SK-N-DZ (cell line): ENCODE measurements around the gene SLC22A1.
"Not testable (repeated sequence)": the region's sequence is repeated elsewhere in the genome, so short reads cannot be mapped to it uniquely, and the experiment has no call there.

Experiments used
- DNase-seq: peaks from one replicate; pipeline ENCODE4 v3.0.0-alpha.2; 2015; ENCODE audit warnings: low spot score

Gene SLC22A1

DNA sequence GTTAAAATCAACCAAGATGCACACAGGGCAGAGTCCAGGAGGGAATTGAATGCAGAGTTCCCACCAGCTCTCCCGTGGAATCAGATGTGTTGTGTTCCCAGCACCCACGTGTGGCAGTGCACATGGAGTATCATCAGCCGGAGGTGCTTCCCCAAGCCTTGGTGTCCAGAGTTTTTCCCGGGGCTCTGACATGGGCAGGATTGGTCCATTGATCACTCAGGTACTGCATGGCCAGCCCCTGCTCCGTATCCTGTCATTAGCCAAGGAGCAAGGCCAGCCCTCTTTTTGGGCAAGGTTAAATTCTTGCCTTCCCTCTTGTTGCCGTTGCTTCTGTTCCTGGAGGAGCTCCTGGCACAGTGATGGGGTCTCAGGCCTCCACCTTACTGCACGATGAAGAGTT, 28.6 kb upstream of the SLC22A1 start:
- DNase-seq = no peak

DNA sequence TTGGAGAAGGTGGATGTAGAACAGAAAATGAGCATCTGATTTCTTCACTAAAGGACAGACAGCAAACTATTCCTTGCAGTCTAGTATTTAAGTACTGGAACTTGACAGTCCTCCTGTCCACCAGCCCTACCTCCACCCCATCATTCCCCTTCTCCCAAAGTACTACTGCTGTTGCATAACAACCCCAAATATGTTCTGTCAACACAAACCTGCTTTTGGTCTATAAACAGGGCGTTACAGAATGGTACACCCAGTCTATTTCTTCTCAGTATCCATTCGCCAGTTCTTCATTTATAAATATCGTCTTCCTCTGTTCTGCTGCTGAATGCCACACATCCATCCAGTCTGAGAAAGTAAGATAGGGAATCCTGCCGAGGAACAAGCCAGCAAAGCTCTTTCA, 27.7 kb upstream of the SLC22A1 start:
- DNase-seq = no peak

DNA sequence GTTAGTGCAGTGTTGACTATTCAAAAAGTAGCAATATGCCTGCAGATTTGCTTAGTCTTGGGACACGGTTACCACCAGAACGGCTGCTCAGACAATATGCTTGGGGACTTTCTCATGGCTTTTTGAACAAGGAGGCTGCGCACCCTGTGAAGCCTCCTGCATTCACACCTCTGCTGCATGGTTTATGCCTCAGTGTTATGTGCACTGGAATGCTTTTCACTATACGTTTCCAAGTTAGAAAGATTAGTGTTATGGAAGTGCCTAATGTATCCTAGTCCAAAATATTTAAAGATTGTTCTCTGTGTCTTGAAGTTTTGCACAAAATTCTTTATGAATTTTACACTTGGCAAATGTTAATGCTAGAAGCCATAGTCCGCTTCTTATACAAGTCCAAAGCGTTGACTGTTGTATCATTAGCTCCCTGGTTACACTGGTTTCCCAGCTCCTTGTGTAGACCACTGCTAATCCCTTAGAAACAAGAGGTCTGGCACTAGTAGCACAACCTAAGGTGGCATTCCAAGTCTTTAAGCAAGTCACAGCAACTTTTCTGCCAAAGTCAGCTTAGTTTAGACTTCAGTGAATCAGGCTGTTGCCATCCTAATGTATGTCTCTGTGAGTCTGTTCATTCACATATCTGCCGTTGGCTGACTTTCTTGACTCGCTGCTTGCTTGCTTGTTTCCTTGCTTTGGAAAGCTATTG, 26.3 kb upstream of the SLC22A1 start:
- DNase-seq = no peak

DNA sequence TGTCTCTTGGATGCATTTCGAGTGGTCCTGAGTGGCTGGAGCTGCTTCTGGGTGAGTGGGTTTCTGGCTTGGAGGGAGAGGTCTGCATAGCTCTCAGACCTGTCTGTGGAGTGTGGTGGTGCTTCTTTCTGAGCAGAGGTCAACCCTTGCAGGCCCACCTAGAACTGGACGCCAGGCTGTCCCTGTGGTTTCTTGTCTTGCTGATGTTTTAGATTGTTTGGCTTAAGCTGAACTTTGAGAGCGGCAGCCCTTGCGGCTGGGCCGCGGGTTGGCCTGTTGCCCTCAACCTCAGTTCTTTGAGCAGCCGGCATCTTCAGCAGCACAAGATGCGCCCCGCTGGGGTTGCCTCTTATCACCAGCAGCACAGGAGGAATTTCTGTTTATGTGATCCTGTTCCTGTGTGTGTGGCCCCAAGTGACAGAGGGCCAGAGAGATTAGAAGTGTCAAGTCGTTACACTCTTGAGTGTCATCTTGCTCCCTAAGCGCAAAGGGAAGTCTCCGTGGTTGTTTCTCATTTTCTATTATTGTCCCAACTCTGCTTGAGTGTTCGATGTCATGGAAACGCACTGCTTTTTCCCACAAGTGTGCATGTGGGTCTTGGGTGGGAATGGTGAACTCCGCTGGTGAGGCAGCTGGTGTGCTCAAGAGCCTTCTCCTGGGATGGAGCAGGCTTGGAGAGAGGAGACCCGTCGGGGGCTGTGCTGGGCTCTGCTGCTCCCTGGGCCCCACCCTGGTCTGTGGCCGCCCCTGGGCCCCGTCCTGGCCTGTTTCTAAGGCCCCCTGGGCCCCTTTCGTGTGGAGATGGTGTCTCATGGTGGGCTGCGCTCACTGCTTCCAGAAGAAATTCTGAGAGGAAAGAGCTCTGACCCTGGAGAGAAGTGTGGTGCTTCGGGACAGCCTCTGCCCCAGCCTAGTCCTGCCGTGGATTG, 20.1 kb upstream of the SLC22A1 start:
- DNase-seq = no peak

DNA sequence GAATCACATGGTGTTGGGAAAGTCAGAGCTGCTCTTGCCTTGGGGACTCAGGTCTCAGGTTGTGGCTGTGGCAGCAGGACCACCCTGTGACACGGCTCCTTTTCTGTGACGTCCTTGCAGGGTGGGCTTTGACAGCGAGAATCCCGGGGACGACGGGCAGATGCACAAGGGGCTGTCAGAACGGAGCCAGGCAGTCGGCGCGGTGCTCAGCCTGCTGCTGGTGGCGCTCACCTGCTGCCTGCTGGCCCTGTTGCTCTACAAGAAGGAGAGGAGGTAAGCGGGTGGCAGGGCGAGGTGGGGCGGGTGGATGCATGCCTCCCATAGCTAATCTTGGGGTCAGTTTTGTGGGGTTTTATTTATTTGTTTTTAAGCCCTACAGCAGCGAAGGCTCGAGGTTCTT, 19.2 kb upstream of the SLC22A1 start:
- DNase-seq = no peak

DNA sequence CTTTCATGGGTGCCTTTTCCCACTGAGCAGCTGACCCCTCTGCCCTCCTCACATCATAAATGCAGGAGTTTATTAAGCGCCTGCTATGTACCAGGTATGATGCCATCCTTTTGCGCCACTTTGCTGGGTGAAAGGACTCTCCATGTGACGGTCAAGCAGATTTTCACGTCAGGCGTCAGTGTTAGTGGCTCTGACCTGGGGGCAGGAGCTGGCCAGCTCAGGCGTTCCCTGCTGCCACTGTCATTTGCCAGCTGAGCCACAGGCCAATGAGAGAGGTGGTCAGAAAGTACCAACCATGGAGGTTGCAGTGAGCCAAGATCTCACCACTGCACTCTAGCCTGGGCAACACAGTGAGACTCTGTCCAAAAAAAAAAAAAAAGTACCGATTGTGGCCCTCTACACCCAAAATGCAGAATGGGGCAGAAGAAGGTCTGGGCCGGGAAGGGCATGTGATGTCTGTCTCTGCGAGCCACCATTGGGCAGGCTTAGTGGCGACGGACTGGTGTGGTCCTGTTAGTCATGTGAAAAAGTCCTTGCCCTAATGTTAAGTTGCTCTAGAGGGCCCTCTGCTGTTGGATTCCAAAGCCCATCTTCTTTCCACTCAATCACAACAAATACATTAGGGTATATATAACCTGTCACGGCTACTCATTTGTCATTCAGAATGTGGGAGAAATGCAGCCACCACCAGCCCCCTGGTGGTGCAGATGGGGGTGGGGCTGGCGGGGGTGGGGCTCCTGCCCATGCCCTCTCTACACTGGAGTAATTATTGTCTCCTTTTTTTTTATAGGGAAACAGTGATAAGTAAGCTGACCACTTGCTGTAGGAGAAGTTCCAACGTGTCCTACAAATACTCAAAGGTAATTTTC, 18.4 kb upstream of the SLC22A1 start:
- DNase-seq = peak; percentile 10

DNA sequence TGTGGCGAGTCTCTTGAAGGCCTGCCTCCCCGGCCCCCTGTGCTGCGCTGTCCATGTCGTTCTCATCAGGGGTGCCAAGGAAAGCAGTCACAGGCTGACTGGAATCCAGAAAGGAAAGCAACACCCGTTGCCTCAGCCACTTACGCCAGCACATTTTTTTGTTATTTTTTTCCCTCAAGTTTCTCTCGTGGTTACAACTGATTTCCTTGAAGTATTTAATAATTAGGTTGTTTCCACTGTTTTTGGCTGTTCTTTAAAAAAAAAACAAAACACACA, 17.9 kb upstream of the SLC22A1 start:
- DNase-seq = no peak

DNA sequence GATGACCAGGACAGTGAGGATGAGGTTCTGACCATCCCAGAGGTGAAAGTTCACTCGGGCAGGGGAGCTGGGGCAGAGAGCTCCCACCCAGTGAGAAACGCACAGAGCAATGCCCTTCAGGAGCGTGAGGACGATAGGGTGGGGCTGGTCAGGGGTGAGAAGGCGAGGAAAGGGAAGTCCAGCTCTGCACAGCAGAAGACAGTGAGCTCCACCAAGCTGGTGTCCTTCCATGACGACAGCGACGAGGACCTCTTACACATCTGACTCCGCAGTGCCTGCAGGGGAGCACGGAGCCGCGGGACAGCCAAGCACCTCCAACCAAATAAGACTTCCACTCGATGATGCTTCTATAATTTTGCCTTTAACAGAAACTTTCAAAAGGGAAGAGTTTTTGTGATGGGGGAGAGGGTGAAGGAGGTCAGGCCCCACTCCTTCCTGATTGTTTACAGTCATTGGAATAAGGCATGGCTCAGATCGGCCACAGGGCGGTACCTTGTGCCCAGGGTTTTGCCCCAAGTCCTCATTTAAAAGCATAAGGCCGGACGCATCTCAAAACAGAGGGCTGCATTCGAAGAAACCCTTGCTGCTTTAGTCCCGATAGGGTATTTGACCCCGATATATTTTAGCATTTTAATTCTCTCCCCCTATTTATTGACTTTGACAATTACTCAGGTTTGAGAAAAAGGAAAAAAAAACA, 16.6 kb upstream of the SLC22A1 start:
- DNase-seq = no peak

DNA sequence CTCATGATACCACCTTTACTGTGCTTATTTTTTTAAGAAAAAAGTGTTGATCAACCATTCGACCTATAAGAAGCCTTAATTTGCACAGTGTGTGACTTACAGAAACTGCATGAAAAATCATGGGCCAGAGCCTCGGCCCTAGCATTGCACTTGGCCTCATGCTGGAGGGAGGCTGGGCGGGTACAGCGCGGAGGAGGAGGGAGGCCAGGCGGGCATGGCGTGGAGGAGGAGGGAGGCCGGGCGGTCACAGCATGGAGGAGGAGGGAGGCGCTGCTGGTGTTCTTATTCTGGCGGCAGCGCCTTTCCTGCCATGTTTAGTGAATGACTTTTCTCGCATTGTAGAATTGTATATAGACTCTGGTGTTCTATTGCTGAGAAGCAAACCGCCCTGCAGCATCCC, 15.6 kb upstream of the SLC22A1 start:
- DNase-seq = no peak

DNA sequence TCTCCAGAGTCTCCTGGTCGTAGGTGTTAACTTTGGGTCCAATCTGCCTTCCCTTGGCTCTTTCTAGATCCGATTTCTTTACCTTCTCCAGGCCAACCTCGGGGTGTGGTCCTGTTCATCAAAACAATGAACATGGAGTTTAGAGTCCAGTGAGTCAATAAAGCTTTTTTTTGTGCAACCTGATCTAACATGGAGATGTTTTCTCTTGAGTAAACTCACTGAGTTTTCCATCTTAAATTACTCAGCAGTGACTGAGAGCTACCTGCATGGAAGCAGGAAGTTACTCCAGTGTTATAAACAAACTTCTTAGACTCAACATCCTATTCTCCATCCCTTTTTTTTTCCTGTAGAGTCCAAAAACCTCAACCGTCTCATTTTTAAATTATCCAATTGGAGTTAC, 14.9 kb upstream of the SLC22A1 start:
- DNase-seq = no peak

DNA sequence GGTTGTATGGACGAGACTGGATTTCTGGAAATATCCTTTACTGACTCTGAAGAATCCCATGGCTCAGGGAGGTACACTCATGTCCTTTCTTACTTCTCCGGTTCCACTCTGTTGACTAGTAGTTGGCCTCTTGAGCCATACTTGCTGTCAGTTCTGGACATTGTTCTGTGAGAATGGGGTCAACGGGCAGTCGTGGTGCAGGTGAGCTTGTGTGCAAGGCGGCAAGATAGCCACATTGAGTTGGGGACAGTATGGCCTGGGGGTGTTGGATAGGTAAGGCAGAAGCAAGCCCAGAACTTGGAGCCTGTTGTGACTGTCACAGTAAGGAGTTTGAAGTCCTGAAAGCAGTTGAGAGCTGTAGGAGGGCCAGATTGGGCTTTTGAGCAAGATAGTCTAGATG, 13.5 kb upstream of the SLC22A1 start:
- no peak for DNase-seq

DNA sequence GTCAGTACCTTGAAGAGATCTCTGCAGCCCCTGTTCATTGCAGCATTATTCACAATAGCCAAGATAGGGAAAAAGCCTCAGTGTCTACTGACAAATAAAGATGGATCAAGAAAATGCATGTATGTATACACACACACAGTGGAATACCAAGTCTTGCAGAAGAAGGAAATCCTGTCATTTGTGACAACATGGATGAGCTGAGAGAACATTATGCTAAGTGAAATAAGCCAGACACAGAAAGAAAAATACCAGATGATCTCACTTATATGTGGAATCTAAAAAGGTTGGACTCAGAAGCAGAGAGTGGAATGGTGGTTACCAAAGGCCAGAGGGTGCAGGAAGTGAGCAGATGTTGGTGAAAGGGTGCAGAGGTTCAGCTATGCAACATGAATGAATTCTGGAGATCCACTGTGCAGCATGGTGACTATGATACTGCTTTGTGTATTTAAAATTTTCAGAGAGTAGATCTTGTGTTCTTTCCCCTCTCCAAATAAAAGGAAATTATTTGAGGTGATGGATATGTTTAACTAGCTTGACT, 11.0 kb upstream of the SLC22A1 start:
- peak; percentile 14 for DNase-seq

DNA sequence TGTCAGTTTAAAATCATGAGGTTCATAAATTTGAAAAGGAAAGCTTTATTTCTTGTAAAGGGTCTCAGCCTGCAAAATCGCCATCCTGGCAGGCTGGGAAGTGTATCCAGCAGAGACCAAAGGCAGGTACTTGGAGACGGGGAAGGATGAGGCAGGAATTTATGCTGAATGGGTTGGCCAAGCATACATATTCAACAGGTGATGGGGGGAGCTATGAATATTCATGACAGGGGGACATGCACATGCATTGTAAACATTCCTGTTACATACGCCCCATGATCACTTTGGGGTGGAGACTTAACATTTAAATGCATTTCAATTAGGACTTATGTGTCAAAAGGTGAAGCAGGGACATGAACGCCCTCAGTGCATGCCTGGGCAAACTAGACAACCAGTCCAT, 9.8 kb upstream of the SLC22A1 start:
- no peak for DNase-seq

DNA sequence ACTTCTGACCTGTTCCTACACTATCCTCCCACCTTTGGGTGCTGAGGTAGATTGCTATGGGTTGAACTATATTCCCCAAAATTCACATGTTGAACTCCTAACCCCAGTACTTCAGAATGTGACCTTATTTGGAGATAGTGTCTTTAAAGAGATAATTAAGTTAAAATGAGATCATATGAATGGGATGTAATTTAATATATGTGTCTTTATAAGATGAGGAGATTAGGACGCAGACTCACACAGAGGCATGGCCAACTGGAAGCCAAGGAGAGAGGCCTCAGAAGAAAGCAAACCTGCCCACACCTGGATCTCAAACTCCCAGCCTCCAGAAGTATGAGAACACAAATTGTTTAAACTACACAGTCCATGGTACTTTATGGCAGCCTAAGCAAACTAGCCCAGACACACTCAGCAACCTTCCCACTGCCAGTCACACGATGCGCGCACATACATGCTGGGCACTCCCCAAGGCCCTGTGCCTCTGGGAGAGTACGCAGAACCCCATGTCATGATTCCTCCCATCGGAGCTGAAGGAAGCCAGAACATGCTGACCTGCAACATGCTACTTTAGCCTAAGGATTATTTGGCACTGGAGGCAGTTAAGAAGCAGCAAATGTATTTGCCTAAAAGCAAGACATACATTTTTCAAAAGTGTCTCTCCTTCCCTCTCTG, 8.9 kb upstream of the SLC22A1 start:
- peak; percentile 84 for DNase-seq

DNA sequence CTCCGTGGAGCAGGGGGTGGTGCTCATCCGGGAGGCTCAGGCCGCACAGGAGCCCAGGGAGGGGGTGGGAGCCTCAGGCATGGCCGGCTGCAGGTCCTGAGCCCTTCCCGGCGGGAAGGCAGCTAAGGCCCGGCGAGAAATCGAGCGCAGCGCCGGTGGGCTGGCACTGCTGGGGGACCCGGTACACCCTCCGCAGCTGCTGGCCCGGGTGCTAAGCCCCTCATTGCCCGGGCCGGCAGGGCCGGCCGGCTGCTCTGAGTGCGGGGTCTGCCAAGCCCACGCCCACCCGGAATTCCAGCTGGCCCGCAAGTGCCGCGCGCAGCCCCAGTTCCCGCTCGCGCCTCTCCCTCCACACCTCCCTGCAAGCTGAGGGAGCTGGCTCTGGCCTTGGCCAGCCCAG, 7.1 kb upstream of the SLC22A1 start:
- DNase-seq = not testable (repeated sequence)

DNA sequence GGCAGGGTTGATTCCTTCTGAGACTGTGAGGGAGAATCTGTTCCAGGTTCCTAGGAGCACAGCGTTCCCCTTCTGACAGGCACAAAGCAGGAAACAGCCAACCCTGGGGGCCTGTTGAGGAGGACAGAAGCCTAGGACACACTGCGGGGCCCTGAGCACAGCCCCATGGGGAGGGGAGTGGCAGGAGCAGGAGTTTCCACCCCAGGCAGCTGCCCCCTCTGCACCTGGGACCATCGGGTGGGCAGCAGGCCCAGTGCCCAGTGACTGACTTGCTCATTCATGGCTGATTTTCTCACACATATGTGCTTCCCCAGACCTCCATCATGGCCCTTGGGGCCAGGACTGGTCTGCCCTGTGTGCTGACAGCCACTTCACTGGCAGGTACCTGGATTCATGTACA, 6.2 kb upstream of the SLC22A1 start:
- DNase-seq = no peak

DNA sequence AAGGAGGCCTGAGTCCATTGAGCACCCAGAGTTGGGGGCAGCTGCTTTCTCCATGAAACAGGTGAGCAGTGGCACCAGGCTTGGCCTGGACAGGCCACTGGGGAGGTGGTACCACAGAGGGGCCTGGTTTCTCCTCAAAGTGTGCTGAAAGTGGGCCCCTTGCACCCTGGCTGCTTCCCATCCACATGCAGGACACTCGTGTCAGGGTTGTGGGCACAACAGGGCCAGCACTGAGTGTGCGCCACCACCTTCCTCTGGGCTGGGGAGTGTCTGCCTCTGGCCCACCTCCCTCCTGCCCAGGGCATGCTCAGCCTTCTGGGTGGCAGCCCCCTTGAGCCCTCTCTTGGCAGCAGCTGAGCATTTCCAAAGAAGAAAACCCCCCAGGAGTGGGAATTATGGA, 5.2 kb upstream of the SLC22A1 start:
- DNase-seq = no peak

DNA sequence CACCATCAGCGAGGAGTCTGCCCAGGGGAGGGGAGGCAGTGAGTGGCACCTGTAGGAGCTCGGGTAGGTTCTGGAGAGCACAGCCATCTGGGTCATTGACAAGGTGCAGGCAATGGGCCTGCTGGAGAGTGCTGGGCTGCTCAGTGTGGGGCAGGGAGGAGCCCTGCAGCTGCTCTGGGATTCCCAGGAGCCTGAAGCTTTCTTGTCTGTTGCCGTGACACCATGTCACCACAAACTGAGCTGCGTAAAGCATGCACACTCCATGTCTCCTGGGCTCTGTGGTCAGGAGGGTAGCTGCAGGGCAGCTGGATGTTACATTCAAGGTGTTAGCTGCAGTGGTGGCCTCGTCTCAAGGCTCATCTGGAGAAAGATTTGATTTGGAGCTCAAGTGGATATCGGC, 4.5 kb upstream of the SLC22A1 start:
- DNase-seq = no peak

DNA sequence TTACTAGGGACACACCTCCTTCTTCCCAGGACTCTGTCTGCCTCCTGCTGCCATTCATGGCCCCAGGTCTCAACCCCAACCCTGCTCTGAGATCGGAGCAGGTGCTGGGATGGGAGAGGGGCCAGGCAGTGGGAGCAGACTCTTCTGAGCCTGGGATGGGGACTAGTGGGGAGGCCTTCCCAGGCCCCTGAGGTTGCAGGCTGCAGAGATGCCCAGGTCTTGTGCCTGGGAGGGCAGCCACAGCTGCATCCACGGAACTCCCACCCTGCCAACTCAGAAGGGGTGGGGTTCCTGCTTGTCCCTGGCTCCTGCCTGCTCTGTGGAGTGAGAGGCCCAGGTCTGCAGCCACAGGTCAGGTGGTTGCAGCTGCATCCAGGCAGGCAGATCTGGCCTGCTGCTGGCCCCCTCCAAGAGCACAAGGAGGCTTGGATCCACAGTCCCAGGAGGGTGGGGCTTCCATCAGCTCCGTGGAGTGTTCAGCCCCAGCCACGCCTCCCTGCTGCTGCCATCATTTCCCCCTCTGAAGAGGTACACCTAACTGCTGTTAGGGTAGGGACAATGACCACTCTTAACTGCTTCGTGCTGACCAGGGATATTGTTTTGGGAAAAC, 2.9 kb upstream of the SLC22A1 start:
- DNase-seq = no peak

DNA sequence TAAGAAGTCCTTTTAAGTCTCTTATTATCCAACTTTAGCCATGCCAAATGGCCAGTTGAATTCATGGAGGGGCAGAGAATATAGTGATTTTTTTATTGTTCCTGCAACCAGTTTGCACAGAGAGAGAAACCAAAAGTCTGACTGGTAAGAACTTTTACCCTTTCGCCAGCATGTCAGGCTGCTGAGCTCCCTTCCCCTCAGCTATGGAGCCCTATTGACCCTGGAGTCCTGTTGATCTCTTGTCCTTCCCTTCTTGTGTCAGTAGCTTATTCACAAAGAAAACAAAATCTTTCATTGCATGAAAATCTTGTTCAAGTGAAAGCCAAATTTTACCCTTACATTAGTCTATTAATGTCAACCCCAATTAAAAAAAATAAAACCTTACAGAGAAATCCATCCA, 1.5 kb upstream of the SLC22A1 start:
- DNase-seq = no peak

DNA sequence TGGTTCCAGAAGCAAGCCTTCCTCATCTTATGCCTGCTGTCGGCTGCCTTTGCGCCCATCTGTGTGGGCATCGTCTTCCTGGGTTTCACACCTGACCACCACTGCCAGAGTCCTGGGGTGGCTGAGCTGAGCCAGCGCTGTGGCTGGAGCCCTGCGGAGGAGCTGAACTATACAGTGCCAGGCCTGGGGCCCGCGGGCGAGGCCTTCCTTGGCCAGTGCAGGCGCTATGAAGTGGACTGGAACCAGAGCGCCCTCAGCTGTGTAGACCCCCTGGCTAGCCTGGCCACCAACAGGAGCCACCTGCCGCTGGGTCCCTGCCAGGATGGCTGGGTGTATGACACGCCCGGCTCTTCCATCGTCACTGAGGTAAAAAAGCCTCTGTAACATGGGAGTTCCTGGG, 366 bp downstream of the SLC22A1 start:
- no peak for DNase-seq
